Ovary (tissue), 3 donors: ENCODE results near the gene OTULIN.

Experiments
- CTCF ChIP-seq, 3 donors: fragments of 450-650 bp in 2 of 3; fragments of 200-600 bp in 1 of 3; IDR thresholded peaks; one replicate each; pipeline versions ENCODE4 v1.5.1 to v1.8.0; 2016 to 2022; ENCODE audit warnings: antibody characterized with exemption in 3 of 3, mild to moderate bottlenecking in 1 of 3
- EP300 ChIP-seq: sonication (generic); formaldehyde crosslinking; IDR thresholded peaks from one replicate; pipeline ENCODE4 v1.6.1; 2017; ENCODE audit warnings: antibody characterized with exemption
- donor health status: DM: no; HTN: no; CAD: no.

GRCh38 chr5:14695152-14695551, 30.6 kb downstream of the OTULIN start:
- no peak for TF ChIP-seq CTCF (IDR thresholded peaks at IDR 0.05)
- no peak for TF ChIP-seq EP300
